CD14-positive monocyte (primary cell): Measurements from ENCODE around the gene DIAPH2. TPM values are rescaled to one million over a fixed set of nuclear protein-coding genes. Genes with fewer than 3 reads are reported as not detected.
A peak's percentile ranks its signal among the peaks of the same experiment; 100 is the strongest.

Source experiments
- DNase-seq, 3 donors: peaks; one replicate each; pipeline ENCODE4 v3.0.0-alpha.2; 2011 to 2022
- H2AFZ ChIP-seq: 2 replicates; pipeline ENCODE4 v1.6.0; 2012; ENCODE audit warnings: mild to moderate bottlenecking, low read depth, low read length, inconsistent platforms; ENCODE audit not compliant: insufficient read depth, poor library complexity, severe bottlenecking
- H3K27ac ChIP-seq, 2 donors: 1 replicate in 1 of 2; 2 replicates in 1 of 2; pipeline ENCODE4 v1.5.1; 2012 to 2013; ENCODE audit warnings: low read length in 2 of 2, control low read depth in 1 of 2, inconsistent platforms in 1 of 2, low read depth in 1 of 2, mild to moderate bottlenecking in 1 of 2
- H3K27me3 ChIP-seq, 2 donors: one replicate each; pipeline versions ENCODE4 v1.6.0 to v1.6.1; 2011 to 2013; ENCODE audit warnings: low read length in 2 of 2; ENCODE audit not compliant: control insufficient read depth in 2 of 2, insufficient read depth in 2 of 2
- H3K36me3 ChIP-seq, 2 donors: replicated peaks in 1 of 2; 1 replicate in 1 of 2; 2 replicates in 1 of 2; pipeline versions ENCODE4 v1.5.1 to v1.6.1; 2012 to 2013; ENCODE audit warnings: low read length in 2 of 2, control low read depth in 1 of 2, inconsistent platforms in 1 of 2, mild to moderate bottlenecking in 1 of 2; ENCODE audit not compliant: insufficient read depth in 2 of 2, control insufficient read depth in 1 of 2
- H3K4me1 ChIP-seq, 2 donors: 1 replicate in 1 of 2; 2 replicates in 1 of 2; pipeline versions ENCODE4 v1.5.1 to v1.6.1; 2012 to 2013; ENCODE audit warnings: low read length in 2 of 2, control low read depth in 1 of 2, inconsistent platforms in 1 of 2, mild to moderate bottlenecking in 1 of 2, moderate library complexity in 1 of 2; ENCODE audit not compliant: insufficient read depth in 2 of 2, control insufficient read depth in 1 of 2
- H3K4me2 ChIP-seq: replicated peaks from 2 replicates; pipeline ENCODE3; 2012; ENCODE audit warnings: low read length, moderate library complexity, mild to moderate bottlenecking; ENCODE audit not compliant: poor library complexity, severe bottlenecking; ENCODE audit errors: extremely low read depth
- H3K4me3 ChIP-seq, 3 experiments: fragments of 200-600 bp in 1 of 3; sonication (generic) in 1 of 3; replicated peaks in 1 of 3; 1 replicate in 2 of 3; 2 replicates in 1 of 3; pipeline ENCODE4 v1.5.1; 2011 to 2013; ENCODE audit warnings: low read length in 3 of 3, mild to moderate bottlenecking in 3 of 3, control low read depth in 2 of 3, low read depth in 2 of 3, inconsistent platforms in 1 of 3, moderate library complexity in 1 of 3
- H3K79me2 ChIP-seq: 2 replicates; pipeline ENCODE4 v1.6.0; 2012; ENCODE audit warnings: mild to moderate bottlenecking, control low read depth, inconsistent platforms, low read length, moderate library complexity; ENCODE audit not compliant: insufficient read depth
- H3K9ac ChIP-seq: 2 replicates; pipeline ENCODE4 v1.6.0; 2017; ENCODE audit warnings: low read length, mild to moderate bottlenecking; ENCODE audit not compliant: insufficient read depth, poor library complexity, severe bottlenecking
- H3K9me3 ChIP-seq, 2 donors: replicated peaks in 1 of 2; 1 replicate in 1 of 2; 2 replicates in 1 of 2; pipeline versions ENCODE4 v1.5.1 to v1.6.1; 2012 to 2013; ENCODE audit warnings: low read length in 2 of 2, control low read depth in 1 of 2; ENCODE audit not compliant: control insufficient read depth in 1 of 2, insufficient read depth in 1 of 2
- H4K20me1 ChIP-seq: 2 replicates; pipeline ENCODE4 v1.6.0; 2012; ENCODE audit warnings: mild to moderate bottlenecking, low read length, control low read depth, moderate library complexity; ENCODE audit not compliant: insufficient read depth
- H3K27ac Mint-ChIP-seq, 7 donors: one replicate each; pipeline ENCODE4 v1.8.0; 2020; ENCODE audit warnings: mild to moderate bottlenecking in 7 of 7, mixed read lengths in 7 of 7, moderate library complexity in 6 of 7, inconsistent platforms in 2 of 7
- H3K27me3 Mint-ChIP-seq, 3 donors: one replicate each; pipeline ENCODE4 v1.8.0; 2021 to 2022; ENCODE audit warnings: low read depth in 3 of 3, mild to moderate bottlenecking in 3 of 3, mixed read lengths in 3 of 3, moderate library complexity in 3 of 3, inconsistent platforms in 1 of 3
- H3K36me3 Mint-ChIP-seq, 2 donors: one replicate each; pipeline ENCODE4 v1.8.0; 2020; ENCODE audit warnings: mixed read lengths in 2 of 2, inconsistent platforms in 1 of 2, mild to moderate bottlenecking in 1 of 2
- H3K4me1 Mint-ChIP-seq: one replicate; pipeline ENCODE4 v1.8.0; 2020; ENCODE audit warnings: mild to moderate bottlenecking, mixed read lengths
- H3K4me3 Mint-ChIP-seq, 2 donors: one replicate each; pipeline ENCODE4 v1.8.0; 2020; ENCODE audit warnings: mild to moderate bottlenecking in 2 of 2, mixed read lengths in 2 of 2, moderate library complexity in 1 of 2
- H3K9me3 Mint-ChIP-seq, 7 donors: one replicate each; pipeline ENCODE4 v1.8.0; 2020 to 2022; ENCODE audit warnings: mixed read lengths in 7 of 7, mild to moderate bottlenecking in 6 of 7, moderate library complexity in 6 of 7, inconsistent platforms in 2 of 7
- CTCF ChIP-seq: fragments of 200-600 bp; IDR thresholded peaks from one replicate; pipeline ENCODE4 v1.8.0; 2022; ENCODE audit warnings: antibody characterized with exemption, mild to moderate bottlenecking
- whole genome bisulfite sequencing: methylation state at CpG from one replicate; pipeline ENCODE4 v1.1.5; 2013; ENCODE audit warnings: missing lambda C conversion rate; ENCODE audit not compliant: insufficient coverage; 5-methylcytosine and 5-hydroxymethylcytosine counted together
- intact Hi-C, 2 donors: fragments of 100-400 bp; cut with micrococcal nuclease; formaldehyde crosslinking; loops; one replicate each; pipeline versions ENCODE4 v1.15.0 to v1.15.1; 2023
- polyA plus RNA-seq, 3 donors: library from polyadenylated mRNA; depleted of rRNA in 1 of 3; unstranded in 2 of 3; stranded (reverse) in 1 of 3; fragments of 300-500 nt in 2 of 3; fragments of >200 nt in 1 of 3; fragmentation: Illumina TruSeq in 2 of 3; gene quantifications; 1 replicate in 2 of 3; 2 replicates in 1 of 3; pipeline ENCODE4 v1.2.3, GENCODE V29; 2012 to 2021

DIAPH2 gene
- polyA plus RNA-seq, 3 donors, result 9.5 to 20.5 (median 11.4) TPM

DNA sequence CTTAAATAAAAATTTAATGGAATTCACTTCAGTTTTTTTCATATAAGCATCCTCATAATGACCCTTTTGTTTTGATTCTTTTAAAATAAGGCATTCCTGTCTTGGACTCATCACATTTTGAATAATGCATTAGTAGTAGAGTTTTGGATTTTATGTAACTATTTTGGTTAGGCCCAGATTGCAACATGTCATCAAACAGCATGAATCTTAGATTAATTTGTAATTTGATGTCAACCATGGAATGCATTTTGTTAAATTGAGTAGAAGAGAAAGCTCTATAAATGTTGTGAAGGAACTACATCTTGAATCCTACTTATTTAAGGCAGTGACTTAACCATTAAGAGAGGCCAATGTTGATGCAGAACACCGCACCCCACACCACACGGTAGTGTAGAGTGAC, 3.1 kb downstream of the DIAPH2 start:
- no CpG with 5 or more reads among the region's 2 CpGs for WGBS
- peaks cover 46% of the 10 kb centered on the region for H3K4me1 Mint-ChIP-seq
- no peak overlapping the region for H3K4me3 ChIP-seq
- peaks cover 17 to 31% of the 10 kb centered on the region in 2 donors for H3K4me1 ChIP-seq
- H3K79me2 ChIP-seq, result peaks cover 73% of the 10 kb centered on the region
- no peaks in the 10 kb centered on the region for H3K9me3 ChIP-seq
- no peaks in the 10 kb centered on the region for H3K27me3 ChIP-seq
- H3K9me3 Mint-ChIP-seq, result peaks cover 0 to 14% (median 2%) of the 10 kb centered on the region in 7 donors
- intact Hi-C loops, result no loop called here
- TF ChIP-seq CTCF, result no peak
- H3K4me3 Mint-ChIP-seq, result no peak overlapping the region
- H3K27ac Mint-ChIP-seq, result peak overlapping the region in 1 of 7 donors; percentile 26
- H3K36me3 ChIP-seq, result no peaks in the 10 kb centered on the region
- peaks cover 8% of the 10 kb centered on the region for H4K20me1 ChIP-seq
- no peak overlapping the region for H3K4me2 ChIP-seq
- no peak overlapping the region for H2AFZ ChIP-seq
- peaks cover 0 to 2% of the 10 kb centered on the region in 2 donors for H3K36me3 Mint-ChIP-seq
- H3K27ac ChIP-seq, result no peak overlapping the region
- H3K27me3 Mint-ChIP-seq, result peaks cover 0 to 22% (median 0%) of the 10 kb centered on the region in 3 donors
- DNase-seq, result no peak
- H3K9ac ChIP-seq, result no peak overlapping the region

GRCh38 chrX:96688789-96689188, 4.1 kb downstream of the DIAPH2 start:
- H3K4me3 Mint-ChIP-seq, result no peak overlapping the region
- Histone ChIP-seq H4K20me1 (peaks cover 14% of the 10 kb centered on the region), H3K79me2 (peaks cover 84% of the 10 kb centered on the region), H3K4me3 (no peak overlapping the region), H3K27ac (no peak overlapping the region), H3K27me3 (no peaks in the 10 kb centered on the region), H3K36me3 (no peaks in the 10 kb centered on the region), H3K9me3 (no peaks in the 10 kb centered on the region), H2AFZ (no peak overlapping the region), H3K4me2 (no peak overlapping the region), H3K9ac (no peak overlapping the region), H3K4me1 (peaks cover 23 to 37% of the 10 kb centered on the region in 2 donors)
- TF ChIP-seq CTCF, result no peak
- H3K4me1 Mint-ChIP-seq, result peaks cover 52% of the 10 kb centered on the region
- intact Hi-C loops, result no loop called here
- H3K9me3 Mint-ChIP-seq, result peaks cover 0 to 14% (median 2%) of the 10 kb centered on the region in 7 donors
- no peak for DNase-seq
- peaks cover 0 to 2% of the 10 kb centered on the region in 2 donors for H3K36me3 Mint-ChIP-seq
- no CpG with 5 or more reads among the region's 4 CpGs for WGBS
- H3K27ac Mint-ChIP-seq, result no peak overlapping the region
- H3K27me3 Mint-ChIP-seq, result peaks cover 0 to 23% (median 0%) of the 10 kb centered on the region in 3 donors
